MCF 10A (cell line): ENCODE results near the gene GPR37L1. TPM values are rescaled to one million over a fixed set of nuclear protein-coding genes. Genes with fewer than 3 reads are reported as not detected.

Source experiments
- BruUV-seq: library from RNA; stranded (reverse); fragments of 400-500 nt; replicated peaks from 2 replicates; lab custom pipeline; 2021; lab: Mats Ljungman, UMichigan
- CTCF ChIA-PET: fragments of 300-600 bp; sonication (Branson Sonifier 250); formaldehyde crosslinking; extraction: SDS; loops from one replicate; lab custom pipeline; 2021; ENCODE audit warnings: antibody characterized with exemption, inconsistent platforms; lab: Yijun Ruan, JAX
- POLR2A ChIA-PET: fragments of 300-600, 350-650 bp; sonication (Branson Sonifier 250); formaldehyde crosslinking; extraction: SDS; loops from one replicate; lab custom pipeline; 2020; ENCODE audit warnings: antibody characterized with exemption, inconsistent platforms; lab: Yijun Ruan, JAX
- DNase-seq: peaks from one replicate; pipeline ENCODE4 v3.0.0-alpha.2; 2018; ENCODE audit not compliant: unreplicated experiment
- H3K27ac Mint-ChIP-seq: one replicate; pipeline ENCODE4 v1.8.0; 2022; ENCODE audit warnings: mild to moderate bottlenecking, low read depth, mixed read lengths; ENCODE audit not compliant: unreplicated experiment
- H3K27me3 Mint-ChIP-seq: one replicate; pipeline ENCODE4 v1.8.0; 2022; ENCODE audit warnings: mixed read lengths; ENCODE audit not compliant: insufficient read depth, unreplicated experiment
- H3K36me3 Mint-ChIP-seq: one replicate; pipeline ENCODE4 v1.8.0; 2022; ENCODE audit warnings: mild to moderate bottlenecking, moderate library complexity, mixed read lengths; ENCODE audit not compliant: insufficient read depth, unreplicated experiment
- H3K4me1 Mint-ChIP-seq: one replicate; pipeline ENCODE4 v1.8.0; 2022; ENCODE audit warnings: mixed read lengths; ENCODE audit not compliant: insufficient read depth, unreplicated experiment
- H3K4me3 Mint-ChIP-seq: one replicate; pipeline ENCODE4 v1.8.0; 2022; ENCODE audit warnings: mild to moderate bottlenecking, moderate library complexity, mixed read lengths; ENCODE audit not compliant: unreplicated experiment
- H3K9me3 Mint-ChIP-seq: one replicate; pipeline ENCODE4 v1.8.0; 2022; ENCODE audit warnings: mixed read lengths; ENCODE audit not compliant: unreplicated experiment
- intact Hi-C: fragments of 100-400 bp; cut with micrococcal nuclease; formaldehyde crosslinking; loops from 2 replicates; pipeline ENCODE4 v1.14.1; 2022
- total RNA-seq: library from RNA; stranded (reverse); gene quantifications from 2 replicates; pipeline ENCODE4 v1.2.3, GENCODE V29; 2022
- TF ChIP-seq, protein P1 (sequence below): fragments of 200-600 bp; IDR thresholded peaks from one replicate; pipeline ENCODE4 v1.8.0; 2022; ENCODE audit warnings: antibody characterized with exemption, mild to moderate bottlenecking; ENCODE audit not compliant: unreplicated experiment

The GPR37L1 gene
- total RNA-seq, 1 experiment from 2014 or later, result not detected

DNA sequence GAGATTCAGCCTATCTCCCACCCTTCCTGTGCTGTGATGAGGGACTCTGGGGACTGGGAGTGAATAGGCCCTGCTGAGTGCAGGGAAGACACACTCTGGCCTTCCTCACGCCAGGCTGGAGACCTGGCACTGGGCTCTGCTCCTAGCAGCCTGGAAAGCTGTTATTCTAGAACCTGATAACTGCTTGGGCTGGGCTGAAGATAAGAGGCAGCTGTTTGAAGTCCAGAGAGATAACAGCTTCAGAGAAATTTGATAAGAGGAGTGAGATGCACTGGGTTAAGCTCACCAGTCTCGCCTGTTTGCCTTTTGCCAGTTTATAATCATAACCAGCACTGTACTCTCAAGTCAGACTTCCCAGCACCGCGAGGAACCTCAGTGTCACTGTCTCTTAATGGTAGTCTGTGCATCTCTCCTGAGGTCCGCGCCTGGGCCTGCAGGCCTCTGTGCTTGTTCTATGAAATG lies 46.6 kb upstream of the GPR37L1 start:
- no TSS peak for BruUV-seq
- no peak for DNase-seq
- Mint-ChIP-seq H3K27ac (no peak overlapping the region), H3K4me3 (no peak overlapping the region), H3K9me3 (no peaks in the 10 kb centered on the region), H3K36me3 (no peaks in the 10 kb centered on the region), H3K27me3 (no peaks in the 10 kb centered on the region), H3K4me1 (peaks cover 12% of the 10 kb centered on the region)
- POLR2A ChIA-PET, result interaction anchor here (0.6 to 1.6 kb wide), 2 partner anchors 16 to 87 kb away, joined by 3 read pairs; no protein-coding TSS in a partner anchor
- intact Hi-C loops, result no loop called here
- CTCF ChIA-PET, result no interaction called here
- TF ChIP-seq, protein P1, sequence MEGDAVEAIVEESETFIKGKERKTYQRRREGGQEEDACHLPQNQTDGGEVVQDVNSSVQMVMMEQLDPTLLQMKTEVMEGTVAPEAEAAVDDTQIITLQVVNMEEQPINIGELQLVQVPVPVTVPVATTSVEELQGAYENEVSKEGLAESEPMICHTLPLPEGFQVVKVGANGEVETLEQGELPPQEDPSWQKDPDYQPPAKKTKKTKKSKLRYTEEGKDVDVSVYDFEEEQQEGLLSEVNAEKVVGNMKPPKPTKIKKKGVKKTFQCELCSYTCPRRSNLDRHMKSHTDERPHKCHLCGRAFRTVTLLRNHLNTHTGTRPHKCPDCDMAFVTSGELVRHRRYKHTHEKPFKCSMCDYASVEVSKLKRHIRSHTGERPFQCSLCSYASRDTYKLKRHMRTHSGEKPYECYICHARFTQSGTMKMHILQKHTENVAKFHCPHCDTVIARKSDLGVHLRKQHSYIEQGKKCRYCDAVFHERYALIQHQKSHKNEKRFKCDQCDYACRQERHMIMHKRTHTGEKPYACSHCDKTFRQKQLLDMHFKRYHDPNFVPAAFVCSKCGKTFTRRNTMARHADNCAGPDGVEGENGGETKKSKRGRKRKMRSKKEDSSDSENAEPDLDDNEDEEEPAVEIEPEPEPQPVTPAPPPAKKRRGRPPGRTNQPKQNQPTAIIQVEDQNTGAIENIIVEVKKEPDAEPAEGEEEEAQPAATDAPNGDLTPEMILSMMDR, result no peak

DNA sequence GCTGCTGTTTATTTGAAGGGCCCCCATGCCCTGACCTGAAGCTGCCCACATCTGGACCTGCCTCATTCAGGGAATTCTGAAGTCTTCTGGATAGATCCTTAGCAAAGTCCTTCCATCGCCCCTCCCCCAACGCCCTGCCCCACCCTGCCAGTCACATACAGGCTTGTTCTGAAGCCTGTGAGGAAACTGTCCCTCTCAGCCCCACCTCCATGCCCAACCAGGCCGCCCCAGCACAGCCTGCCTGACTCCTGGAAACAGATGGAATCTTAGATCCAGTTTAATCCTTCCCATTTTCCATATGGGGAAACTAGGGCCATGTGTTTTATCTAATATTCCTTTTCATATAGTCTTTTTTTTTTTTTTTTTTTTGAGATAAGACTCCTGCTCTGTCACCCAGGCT lies 44.5 kb upstream of the GPR37L1 start:
- H3K4me1 Mint-ChIP-seq, result peaks cover 12% of the 10 kb centered on the region
- H3K9me3 Mint-ChIP-seq, result no peaks in the 10 kb centered on the region
- H3K4me3 Mint-ChIP-seq, result no peak overlapping the region
- no TSS peak for BruUV-seq
- intact Hi-C loops, result no loop called here
- ChIA-PET CTCF (interaction anchor here (0.6 to 1.7 kb wide), 2 partner anchors 57 to 692 kb away, joined by 3 to 5 read pairs; no protein-coding TSS in a partner anchor), POLR2A (no interaction called here)
- no peak for DNase-seq
- no peaks in the 10 kb centered on the region for H3K27me3 Mint-ChIP-seq
- TF ChIP-seq, protein P1, result no peak
- H3K27ac Mint-ChIP-seq, result no peak overlapping the region
- no peaks in the 10 kb centered on the region for H3K36me3 Mint-ChIP-seq

GRCh38 chr1:202081992-202082391 lies 40.7 kb upstream of the GPR37L1 start:
- Mint-ChIP-seq H3K36me3 (no peaks in the 10 kb centered on the region), H3K27me3 (no peaks in the 10 kb centered on the region), H3K4me3 (no peak overlapping the region), H3K27ac (no peak overlapping the region), H3K9me3 (no peaks in the 10 kb centered on the region), H3K4me1 (peaks cover 19% of the 10 kb centered on the region)
- ChIA-PET POLR2A (interaction anchor here (0.6 kb wide), 1 partner anchor 11 kb away, joined by 3 read pairs; no protein-coding TSS in a partner anchor), CTCF (interaction anchor here (0.7 kb wide), 1 partner anchor 800 kb away, joined by 3 read pairs; no protein-coding TSS in a partner anchor)
- no peak for DNase-seq
- TF ChIP-seq, protein P1, result no peak
- intact Hi-C loops, result no loop called here
- no TSS peak for BruUV-seq

DNA sequence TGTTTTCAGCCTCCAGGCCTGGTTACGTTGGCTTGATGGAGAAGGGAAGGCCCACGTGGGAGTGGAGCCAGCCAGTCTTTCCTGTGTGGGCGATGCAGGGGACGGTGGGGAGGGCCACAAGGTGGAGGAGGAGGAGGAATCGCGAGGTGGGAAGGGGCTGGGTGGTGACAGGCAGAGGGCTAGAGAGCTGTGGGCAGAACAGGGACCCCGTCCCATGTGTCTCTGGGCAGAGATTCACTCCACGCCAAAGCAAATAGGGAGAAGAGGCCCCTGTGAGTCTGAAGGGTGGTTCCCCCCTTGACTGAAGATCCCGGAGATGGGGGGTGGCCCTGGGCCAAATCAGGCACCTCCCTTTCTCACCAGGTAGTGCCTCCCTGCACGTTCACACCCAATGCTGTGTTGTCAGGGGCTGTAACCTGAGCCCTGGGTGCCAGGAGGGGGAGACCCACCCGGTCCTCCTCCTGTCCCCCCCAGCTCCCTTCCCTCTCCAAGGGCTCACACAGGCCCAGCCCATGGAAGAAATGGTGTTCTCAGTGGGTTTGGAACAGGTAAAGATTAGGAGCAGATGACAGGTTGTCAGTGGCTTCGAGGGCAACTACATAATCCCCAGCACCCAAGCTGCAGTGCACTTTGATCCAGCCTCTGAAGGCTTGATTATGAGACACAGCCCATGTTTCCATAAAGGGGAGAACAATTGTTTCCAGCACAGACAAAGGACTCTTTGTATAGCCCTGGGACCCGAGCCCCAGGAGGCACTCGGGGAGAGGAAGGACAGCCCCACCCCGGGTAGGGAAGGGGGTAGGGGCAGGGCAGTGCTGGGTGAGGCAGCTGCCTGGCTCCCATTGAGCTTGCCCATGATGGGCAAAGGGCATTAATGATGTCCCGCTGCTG lies 37.7 kb upstream of the GPR37L1 start:
- BruUV-seq, result no TSS peak
- peak; percentile 56 for DNase-seq
- Mint-ChIP-seq H3K36me3 (no peaks in the 10 kb centered on the region), H3K27ac (no peak overlapping the region), H3K27me3 (no peaks in the 10 kb centered on the region), H3K9me3 (no peaks in the 10 kb centered on the region), H3K4me1 (peaks cover 14% of the 10 kb centered on the region), H3K4me3 (no peak overlapping the region)
- intact Hi-C loops, result no loop called here
- CTCF ChIA-PET, result interaction anchor here (1.4 kb wide), 1 partner anchor 34 kb away, joined by 4 read pairs; no protein-coding TSS in a partner anchor
- POLR2A ChIA-PET, result no interaction called here
- TF ChIP-seq, protein P1, result no peak
